GM19438 (cell line): ENCODE measurements around the gene TMEFF2.

Experiments
- ATAC-seq: cut with Tn5 transposase; IDR thresholded peaks from one replicate; pipeline ENCODE4 v1.9.1; 2021; ENCODE audit warnings: low read depth; ENCODE audit not compliant: unreplicated experiment

TMEFF2 gene

DNA sequence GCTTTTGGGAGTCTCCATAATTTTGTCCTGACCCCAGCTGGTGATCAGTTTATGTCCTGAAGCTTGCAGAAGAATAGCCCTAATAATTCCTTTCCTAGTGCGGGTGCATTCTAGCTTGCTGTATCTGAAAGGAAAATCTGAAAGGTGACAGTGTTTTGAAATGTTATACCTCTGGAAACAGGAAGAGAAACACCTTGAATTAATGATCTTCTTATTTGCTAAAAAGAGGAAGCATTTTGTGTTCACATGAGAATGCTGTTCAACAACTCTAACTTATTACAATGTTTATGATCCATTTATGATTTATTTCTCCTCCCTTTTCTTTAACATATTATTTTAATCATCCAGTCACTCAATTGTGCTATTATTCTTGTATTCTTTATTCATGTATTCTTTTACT, 280.9 kb downstream of the TMEFF2 start:
- no peak for ATAC-seq

DNA sequence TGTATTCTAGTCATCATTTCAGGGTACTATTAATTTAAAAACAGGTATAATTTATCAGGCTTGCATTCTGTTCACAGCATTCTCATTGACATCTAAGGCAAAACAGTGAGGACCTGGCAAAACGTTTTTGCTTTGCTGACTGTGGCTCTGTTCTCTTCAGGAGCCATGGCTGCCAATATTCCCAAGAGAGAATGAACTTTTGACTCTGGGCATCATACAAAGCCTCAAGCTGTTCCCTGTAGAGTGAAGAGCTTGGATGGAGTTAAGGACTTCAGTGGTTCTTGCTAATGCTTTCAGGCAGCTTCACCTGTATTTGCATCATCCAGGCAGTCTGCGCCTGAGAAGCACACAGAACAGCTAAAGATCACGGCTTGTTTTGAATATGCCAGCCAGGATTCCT, 282.0 kb downstream of the TMEFF2 start:
- no peak for ATAC-seq

DNA sequence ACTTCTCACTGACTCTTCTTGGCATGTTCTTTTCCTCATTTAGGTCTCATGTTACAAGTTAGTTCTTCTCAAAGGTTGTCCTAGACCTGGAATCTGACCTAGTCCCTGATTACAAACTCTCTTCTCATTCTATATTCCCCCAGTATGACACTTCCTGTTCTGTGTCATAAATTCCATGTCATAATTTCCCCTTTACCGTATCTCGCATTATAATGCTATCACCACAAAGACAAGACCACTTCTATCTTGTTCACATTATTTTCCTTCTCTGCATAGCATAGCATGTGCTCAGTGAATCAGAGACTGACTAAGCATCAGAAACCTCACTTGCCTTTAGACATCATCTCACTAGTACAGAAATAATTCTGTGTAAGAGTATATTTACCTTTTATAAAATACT, 284.2 kb downstream of the TMEFF2 start:
- ATAC-seq = no peak

DNA sequence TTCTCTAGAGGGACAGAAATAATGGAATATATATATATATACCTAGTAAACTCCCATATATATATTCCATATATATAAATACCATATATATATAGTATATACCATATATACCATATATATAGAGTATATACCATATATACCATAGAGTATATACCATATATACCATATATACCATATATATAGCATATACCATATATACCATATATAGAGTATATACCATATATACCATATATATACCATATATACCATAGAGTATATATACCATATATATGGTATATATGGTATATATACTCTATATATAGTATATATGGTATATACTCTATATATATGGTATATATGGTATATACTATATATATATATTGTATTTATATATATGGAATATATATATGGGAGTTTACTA, 285.9 kb downstream of the TMEFF2 start:
- ATAC-seq = no peak

DNA sequence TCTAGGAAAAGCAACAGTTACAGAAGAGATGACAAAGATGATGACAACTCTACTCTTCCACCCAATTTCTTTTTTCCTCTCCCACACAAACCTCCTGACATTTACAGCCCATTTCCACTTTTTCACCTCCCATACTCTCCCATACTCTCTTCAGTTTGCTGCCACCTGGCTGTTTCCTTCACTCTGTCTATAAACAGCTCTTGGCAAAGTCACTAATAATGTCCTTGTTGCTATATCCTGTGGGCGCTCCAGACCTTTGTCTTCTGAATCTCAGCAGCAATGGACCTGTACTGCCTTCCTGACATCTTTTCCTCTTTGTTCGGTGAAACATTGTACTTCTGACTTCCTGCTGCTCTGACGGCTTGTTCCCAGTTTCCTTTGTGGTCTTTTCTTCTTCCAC, 287.2 kb downstream of the TMEFF2 start:
- ATAC-seq = no peak

DNA sequence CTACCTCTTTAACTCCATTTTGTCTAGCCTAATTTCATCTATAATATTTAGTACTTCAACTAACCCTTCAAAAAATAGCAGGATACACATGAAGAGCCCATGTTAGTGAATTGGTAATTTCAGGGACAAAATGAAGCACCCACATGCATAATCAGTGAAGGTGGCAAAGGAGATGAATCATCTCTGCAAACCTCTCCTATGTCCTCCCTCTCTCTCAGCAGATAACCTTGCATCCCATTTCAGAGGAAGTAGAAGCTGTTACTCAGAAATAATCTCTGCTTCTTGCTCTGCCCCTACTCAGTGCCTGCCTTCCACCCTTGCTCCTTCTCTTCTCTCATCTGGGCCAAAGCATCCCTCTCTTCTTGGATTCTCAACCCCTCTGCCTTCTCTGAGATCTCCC, 287.6 kb downstream of the TMEFF2 start:
- no peak for ATAC-seq

DNA sequence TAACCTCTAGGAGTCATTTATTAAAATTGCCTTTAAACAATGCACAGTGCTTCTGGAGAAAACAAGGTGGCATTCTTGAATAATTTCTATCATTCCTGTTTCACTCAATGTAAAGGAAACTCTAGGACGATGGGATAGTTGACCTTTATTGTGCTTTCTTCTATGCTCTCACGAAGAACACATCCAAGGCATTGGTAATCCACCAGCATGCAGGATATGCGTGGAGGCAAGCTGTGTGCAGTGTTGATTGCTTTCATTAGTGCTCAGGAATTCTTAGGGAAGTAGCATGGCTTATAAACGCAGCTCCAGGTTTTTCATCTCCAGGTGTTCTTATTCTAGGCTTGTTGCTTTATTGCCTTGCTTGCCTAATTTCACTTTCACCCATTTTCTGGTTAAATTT, 289.4 kb downstream of the TMEFF2 start:
- ATAC-seq = no peak

DNA sequence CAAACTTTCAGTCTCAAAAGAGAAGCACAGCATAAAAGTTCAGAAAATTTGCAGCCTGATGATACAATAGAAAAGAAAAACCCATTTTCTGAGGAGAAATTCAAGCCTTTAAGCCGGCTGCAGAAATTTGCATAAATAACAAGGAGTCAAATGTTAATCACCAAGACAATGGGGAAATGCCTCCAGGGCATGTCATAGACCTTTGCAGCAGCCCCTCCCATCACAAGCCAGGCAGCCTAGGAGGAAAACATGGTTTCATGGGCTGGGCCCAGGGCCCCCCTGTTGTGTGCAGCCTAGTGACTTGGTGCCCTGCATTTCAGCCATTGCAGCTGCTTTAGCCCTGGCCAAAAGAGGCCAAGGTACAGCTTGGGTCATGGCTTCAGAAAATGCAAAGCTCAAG, 293.7 kb downstream of the TMEFF2 start:
- ATAC-seq = no peak

DNA sequence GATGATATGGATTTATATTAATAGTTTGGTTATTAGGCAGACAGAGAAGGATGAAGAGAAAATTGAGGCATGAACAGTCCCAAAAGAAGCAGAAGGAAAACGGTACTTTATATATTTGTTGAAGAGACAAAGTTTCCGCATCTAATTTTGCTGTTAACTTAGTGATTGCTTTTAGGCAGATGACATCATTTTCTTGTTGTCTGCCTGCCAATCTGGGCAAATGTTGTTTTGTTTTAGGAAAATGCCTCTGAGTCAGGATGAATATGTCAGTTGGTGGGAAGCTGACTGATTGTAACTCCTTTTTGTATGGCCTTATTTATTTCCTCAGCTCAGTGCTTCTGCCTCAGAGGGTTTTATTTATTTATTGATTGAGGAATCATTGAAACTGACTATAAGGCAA, 295.3 kb downstream of the TMEFF2 start:
- no peak for ATAC-seq
